HG03280 (cell line): ENCODE data around the gene PPL.
"Not testable (repeated sequence)": the region's sequence is repeated elsewhere in the genome, so short reads cannot be mapped to it uniquely, and the experiment has no call there.

ENCODE experiments used
- ATAC-seq: cut with Tn5 transposase; IDR thresholded peaks from one replicate; pipeline ENCODE4 v1.9.1; 2021; ENCODE audit warnings: mild to moderate bottlenecking, moderate library complexity; ENCODE audit not compliant: unreplicated experiment

The PPL gene, protein sequence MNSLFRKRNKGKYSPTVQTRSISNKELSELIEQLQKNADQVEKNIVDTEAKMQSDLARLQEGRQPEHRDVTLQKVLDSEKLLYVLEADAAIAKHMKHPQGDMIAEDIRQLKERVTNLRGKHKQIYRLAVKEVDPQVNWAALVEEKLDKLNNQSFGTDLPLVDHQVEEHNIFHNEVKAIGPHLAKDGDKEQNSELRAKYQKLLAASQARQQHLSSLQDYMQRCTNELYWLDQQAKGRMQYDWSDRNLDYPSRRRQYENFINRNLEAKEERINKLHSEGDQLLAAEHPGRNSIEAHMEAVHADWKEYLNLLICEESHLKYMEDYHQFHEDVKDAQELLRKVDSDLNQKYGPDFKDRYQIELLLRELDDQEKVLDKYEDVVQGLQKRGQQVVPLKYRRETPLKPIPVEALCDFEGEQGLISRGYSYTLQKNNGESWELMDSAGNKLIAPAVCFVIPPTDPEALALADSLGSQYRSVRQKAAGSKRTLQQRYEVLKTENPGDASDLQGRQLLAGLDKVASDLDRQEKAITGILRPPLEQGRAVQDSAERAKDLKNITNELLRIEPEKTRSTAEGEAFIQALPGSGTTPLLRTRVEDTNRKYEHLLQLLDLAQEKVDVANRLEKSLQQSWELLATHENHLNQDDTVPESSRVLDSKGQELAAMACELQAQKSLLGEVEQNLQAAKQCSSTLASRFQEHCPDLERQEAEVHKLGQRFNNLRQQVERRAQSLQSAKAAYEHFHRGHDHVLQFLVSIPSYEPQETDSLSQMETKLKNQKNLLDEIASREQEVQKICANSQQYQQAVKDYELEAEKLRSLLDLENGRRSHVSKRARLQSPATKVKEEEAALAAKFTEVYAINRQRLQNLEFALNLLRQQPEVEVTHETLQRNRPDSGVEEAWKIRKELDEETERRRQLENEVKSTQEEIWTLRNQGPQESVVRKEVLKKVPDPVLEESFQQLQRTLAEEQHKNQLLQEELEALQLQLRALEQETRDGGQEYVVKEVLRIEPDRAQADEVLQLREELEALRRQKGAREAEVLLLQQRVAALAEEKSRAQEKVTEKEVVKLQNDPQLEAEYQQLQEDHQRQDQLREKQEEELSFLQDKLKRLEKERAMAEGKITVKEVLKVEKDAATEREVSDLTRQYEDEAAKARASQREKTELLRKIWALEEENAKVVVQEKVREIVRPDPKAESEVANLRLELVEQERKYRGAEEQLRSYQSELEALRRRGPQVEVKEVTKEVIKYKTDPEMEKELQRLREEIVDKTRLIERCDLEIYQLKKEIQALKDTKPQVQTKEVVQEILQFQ (N-terminal part only)

DNA sequence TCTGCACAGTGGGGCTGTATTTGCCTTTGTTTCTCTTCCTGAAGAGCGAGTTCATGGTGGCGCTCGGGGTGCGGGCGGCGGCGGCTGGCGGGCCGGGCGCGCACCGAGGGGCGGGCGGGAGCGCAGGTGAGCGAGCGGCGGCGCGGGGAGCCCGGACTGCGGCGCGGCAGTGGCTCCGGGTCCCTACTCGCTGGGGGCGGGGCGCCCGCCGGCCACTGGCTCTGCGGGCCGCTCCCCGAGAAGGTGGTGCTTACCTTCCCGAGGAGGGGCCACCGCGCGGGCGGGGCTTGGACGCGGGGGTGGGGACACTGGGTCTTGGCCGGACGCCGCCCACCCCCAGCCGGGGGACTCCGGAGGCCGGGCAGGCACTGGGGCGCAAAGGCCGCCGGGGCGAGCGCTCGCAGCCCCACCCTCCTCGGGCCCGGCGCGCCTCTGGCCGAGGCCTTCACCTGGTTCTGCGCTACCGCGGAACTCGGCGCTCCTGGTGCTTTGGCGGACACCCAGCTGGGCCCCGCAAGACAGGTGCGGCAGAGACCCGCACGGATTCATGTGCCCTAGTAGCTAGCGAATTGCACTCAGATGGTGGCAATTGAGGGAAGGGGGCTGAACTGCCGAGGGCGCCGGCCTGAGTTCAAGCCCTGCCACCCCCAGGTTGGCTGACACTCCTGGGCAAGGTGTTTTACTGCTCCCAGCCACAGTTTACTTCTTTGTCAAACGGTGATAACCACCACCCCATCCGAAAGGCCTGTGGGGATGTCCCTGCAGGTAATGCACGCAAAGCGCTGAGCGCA, at the start of gene PPL:
PPL (minus strand) TSS at position 158 of the 791 bp plus-strand sequence; CDS start at position 55, 103 bp downstream.
- no peak for ATAC-seq

DNA sequence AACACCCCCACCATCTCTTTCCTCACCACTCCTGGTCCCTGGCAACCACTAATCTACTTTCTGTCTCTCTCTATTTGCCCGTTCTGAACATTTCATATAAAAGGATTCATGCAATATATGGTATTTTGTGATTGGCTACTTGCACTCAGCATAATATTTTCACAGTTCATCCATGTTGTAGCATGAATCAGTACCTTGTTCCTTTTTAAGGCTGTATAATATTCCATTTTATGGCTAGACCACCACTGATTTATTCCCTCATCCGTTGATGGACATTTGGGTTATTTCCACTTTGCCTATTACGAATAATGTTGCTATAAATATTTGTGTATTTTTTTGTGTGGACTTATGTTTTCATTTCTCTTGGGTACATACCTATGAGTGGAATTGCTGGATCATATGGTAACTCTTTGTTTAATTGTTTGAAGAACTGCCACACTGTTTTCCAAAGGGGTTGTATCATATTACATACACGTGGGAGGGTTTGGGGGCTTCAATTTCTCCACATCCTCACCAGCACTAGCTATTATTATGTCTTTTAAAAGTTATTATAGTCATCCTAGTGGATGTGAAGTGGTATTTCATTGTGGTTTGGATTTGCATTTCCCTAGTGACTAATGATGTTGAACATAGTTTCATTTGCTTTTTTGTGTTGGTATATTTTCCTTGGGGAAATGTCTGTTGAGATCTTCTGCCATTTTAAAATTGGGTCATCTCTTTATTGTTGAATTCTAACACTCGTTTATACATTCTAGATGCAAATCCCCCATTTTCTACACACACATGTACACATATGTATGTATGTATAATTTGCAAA, 47.4 kb upstream of the PPL start:
- ATAC-seq = no peak

DNA sequence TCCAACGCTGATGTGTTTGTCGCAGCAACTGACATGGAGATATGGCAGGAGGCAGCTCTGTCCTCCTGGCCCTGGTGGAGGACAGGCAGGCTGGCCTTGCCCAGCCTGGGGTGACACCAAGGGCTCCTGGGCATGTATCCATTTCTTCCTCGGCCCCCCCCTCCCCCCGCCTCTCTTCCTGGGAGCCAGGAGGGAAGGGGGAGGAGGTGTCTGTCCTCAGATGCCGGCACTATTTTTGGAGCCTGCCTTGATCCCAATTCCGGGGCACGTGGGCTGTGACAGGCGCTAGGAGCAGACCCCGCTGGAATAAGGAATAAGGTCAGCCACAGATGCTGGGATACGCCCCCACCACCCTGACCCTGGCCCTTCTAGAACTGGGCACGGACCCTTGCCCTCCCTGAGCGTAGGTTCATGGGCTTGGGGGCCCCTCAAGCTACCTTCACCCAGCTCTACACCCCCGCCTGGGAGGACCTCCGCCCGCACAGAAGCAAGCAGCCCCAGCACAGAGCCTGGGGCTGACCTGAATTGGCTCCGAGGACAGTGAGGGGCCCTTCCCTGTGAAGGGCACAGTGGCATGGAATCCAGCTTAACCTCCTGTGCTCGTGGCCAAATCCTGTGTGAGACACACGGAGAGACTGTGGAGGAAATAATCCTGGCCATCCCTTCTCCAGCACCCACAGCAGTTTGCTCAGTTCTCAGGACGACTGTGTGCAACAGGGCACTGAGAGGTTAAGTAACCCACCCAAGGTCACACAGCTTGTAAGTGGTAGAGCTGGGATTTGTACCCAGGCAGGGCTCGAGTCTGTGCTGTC, 45.3 kb upstream of the PPL start:
- no peak for ATAC-seq

DNA sequence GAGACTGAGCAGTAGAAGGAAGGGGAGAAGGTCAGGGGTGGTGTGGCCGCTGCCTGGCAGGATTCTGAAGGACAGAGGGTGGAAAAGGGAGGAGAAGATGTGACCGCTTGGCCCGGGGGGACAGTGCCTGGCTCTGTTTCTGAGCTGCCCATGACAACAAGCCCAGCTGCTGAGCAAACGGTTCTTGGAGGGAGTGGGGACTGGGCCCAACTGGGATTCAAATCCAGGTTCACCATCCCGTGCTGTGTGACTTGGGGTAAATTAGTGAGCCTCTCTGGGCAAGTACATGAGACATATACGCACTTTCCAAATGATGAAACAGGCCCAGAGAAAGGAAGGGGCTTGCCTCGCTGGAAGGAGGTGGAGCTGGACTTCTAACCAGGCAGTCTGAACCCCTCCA, 44.5 kb upstream of the PPL start:
- no peak for ATAC-seq

DNA sequence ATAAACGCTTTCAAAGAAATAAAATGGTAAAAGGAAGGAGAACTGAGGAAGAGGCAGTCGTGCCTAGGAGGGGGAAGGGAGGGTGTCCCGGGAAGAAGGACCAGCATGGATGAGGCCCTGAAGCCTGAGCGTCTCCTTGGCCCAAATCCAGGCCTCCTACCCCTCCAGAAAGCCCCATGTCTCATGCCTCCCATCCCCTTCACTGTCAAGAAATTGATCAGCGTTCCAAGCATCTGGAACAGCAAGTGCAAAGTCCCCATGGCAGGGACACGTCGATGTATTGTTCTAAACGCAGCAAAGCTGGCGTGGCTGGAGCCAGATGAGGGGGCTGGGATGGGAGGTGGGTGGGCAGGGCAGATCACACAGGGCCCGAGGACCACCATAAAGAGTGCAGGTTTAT, 43.7 kb upstream of the PPL start:
- ATAC-seq = no peak

DNA sequence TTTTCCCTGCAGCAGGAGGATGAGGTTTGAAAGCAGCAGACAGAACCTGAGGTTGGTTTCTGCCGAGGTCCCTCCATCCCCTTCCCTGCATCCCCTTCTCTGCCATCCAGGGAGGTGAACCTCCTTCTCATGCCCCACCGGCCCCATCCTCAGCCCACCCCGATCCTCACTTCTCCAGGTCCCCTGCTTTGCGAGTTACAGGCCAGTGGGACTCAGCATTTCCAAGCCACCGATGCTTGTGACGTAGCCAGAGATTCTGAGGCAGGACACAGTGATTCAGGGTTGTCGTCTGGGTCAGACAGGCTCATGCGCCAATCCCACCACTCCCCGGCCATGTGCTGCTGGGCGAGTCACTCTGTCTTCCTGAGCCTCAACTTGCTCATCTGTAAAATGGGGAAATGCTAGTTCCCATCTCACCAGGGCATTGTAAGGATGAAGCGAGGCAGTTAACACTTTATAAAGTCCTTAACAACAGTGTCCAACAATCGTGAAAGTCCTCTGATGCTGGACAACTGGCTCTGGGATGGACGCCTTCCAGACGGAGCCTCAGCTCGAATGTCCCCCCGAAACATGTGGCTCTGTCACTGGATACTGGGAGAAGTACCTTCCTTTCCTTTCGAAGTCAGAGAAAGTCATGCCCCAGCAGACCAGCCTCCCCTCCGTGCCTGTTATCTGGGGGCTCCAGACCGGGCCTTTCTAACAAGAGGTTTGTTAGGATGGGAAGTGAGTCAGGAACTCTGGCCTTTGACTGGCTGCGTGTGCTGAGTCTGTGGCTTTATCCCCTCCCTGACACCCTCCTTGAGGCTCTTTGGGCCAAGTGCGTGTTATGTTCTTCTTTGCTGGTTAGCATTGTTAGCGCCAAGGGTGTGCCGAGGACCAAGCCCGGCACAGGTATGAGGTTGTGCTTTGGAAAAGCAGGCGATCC, 43.0 kb upstream of the PPL start:
- ATAC-seq = no peak

DNA sequence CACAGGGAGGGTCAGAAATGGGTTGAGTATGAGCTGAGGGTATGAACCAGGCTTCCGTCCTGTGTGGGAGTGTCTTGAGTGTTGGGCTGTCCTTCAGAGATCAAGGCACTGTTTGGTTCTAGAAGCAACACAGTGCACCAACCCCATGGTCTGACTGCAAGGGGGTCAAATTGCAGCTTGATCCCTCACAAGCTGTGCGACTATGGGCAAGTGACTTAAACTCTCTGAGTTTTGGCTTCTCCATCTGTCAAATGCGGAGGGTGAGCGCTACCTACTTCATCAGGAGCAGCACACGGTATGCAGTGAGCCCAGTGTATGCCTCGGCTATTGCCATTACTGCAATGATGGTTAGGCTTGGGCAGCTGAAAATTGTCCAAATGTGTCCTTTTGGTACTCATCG, 42.2 kb upstream of the PPL start:
- ATAC-seq = no peak

DNA sequence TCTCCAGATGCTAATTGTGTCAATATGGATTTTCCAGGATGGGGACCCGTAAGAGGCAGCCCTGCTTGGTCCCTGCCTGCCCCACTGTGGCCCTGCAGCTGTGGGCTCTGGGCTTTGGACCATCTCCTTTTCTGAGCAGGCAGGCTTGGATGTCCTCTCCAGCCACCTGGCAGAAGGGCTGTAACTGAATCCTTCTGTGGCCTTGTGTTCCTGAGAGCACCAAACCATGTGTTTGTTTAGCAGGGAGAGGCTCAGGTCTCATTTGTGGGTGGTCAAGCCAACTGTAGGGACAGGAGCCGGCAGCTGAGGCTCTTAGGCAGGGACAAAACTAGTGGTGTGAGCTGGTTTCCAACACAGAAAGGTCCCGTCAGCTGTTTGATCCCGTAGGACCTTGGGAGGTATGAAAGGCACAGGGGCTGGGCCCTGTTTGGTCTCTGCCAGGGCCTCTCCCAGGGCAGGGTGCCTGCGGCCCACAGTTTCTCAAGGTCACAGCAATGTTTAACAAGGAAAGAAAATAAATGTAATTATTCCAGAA, 39.7 kb upstream of the PPL start:
- no peak for ATAC-seq

DNA sequence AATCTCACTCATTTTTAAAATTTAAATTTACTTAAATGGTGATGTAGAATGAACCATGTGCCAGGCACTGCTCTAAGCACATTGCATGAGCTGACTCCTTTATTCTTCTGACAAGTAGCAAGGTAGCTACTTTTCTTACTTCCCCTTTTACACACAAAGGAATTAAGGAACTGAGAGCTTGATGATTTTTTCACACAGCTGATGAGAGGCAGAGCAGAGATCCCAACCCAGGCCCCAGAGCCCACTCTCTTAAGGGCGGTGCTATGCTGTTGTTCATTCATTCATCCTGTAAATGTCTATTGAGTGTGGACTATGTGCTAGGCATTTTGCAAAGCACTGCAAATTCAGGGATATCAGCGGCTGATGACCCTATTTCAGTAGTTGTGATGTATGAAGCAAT, 39.1 kb upstream of the PPL start:
- ATAC-seq = peak; percentile 82

DNA sequence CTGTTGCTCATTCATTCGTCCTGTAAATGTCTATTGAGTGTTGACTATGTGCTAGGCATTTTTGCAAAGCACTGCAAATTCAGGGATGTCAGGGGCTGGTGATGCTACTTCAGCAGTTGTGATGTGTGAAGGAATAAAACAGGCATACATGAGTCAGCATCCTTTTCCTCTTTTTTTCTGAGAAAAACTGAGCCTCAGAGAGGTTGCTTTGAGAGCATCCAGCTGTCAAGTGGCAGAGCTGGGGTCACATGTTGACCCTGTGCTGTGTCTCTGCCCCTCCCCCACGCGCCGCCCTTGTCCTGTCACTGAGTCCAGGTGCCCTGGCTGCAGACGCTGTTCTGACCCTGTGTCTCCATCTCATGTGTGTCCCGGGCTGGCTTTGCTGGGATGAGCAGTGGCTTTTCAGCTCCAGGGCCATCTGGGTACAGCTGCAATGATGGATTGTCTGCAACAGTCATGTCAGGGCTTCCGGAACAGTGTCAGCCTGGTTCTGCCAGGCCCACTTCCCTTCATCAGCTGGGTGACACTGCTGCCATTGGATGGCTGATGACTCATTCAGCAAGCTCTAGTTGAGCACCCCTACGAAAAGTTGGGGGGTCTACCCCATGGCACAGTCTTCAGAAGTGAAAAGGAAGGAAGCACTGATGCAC, 36.1 kb upstream of the PPL start:
- ATAC-seq = no peak

DNA sequence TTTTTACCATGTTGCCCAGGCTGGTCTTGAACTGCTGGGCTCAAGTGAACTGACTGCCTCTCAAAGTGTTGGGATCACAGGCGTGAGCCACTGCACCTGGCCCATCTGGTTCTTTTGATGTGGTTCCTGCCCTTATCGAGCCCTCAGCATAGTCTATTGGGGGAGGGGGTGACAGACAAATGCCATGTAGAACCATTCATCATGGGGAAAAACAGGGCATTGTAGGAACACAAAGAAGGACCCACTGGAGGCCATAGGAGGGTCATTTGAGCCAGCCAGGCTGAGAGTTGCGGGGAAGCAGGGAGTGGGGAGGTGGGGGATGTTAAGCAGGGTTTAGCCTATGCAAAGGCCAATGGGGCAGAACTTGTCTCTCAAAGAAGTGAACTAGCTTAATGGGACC, 33.1 kb upstream of the PPL start:
- no peak for ATAC-seq

DNA sequence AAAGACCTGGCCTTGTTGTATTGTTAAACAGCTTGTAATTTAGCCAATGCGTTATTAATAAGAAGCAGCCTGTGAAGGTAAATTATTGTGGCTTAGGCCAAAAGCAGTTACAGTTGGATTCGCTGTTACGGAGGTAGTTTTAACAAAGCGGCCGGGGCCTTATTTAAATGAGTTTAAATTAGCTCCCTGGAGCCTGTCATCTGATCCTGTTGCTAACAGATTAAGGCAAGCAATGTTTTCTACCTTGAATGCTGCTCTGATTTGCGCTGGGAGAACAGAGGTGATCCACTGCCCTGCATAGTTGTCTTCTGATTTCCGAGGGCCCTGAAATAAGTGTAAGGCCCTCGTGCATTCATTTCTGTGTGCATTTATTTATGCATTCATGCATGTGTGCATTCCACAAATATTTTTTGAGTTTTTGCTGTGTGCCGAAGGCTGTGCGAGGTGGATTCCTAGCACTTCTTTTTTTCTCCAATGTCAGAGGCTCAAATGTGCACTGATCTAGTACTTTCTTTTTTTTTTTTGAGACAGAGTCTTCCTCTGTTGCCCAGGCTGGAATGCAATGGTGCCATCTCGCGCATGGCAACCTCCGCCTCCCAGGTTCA, 32.0 kb upstream of the PPL start:
- no peak for ATAC-seq

DNA sequence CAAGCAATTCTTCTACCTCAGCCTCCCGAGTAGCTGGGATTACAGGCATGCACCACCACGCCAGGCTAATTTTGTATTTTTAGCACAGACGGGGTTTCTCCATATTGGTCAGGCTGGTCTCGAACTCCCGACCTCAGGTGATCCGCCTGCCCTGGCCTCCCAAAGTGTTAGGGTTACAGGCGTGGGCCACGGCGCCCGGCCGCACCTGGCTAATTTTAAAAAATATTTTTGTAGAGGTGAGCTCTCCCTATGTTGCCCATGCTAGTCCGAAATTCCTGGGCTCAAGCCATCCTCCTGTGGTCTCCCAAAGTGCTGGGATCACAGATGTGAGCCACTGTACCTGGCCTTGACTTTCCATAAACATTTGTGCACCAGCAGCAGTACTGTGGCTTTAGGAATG, 31.3 kb upstream of the PPL start:
- ATAC-seq = not testable (repeated sequence)

DNA sequence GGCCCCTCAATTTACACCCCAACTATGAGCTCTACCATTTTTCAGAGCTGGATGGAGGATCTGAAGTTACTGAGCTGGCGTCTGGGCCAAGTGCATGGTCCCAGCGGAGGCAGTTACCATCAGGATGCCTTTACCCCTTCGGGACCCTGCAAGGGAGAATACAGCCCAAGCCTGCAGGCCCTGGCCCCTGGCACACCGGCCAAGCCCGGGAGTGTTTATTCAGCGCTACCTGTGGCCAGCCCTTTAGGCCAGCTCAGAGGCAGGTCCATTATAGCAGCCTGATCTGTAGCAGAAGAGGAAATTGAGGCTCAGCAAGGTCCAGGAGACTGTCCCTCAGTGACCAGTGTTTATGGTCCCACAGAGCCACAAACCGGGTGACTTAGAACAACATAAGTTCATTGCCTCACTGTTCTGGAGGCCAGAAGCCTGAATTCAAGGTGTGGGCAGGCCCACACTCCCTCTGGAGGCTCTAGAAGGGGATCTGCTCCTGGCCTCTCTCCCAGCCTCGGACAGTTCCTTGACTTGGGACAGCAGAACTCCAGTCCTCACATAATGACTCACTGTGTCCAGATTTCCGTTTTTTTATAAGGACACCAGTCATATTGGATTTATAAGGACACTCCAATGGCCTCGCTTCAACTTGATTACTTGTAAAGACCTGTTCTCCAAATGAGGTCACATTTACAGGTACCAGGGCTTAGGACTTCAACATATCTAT, 29.9 kb upstream of the PPL start:
- ATAC-seq = no peak

DNA sequence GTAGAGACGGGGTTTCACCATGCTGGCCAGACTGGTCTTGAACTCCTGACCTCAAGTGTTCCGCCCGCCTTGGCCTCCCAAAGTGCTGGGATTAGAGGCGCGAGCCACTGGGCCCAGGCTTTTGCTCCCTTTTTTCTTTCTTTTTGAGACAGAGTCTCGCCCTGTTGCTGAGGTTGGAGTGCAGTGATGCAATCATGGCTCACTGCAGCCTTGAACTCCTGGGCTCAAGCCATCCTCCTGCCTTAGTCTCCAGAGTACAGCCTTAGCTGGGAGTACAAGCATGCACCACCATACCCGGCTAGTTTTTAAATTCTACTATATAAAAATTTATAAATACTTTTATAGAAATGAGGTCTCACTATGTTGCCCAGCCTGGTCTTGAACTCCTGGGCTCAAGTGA, 26.6 kb upstream of the PPL start:
- ATAC-seq = not testable (repeated sequence)

DNA sequence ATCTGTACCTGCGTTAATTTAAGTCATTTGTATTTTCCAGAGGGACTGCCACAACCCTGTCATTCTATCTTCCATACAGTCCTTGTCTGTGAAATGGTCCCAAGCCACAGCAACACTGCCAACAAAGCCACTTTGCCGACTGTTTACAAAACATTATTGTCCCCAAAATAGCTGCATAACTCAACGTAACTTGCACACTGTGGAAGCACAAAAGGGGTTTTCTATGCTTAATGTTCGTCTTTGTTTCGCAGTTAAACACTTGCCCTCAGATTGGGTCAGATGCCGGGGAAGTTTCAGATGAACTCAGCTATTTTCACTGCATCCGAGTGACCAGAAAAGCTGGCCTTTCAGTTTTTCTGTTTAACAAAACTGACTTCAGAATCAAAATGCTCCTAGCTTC, 25.8 kb upstream of the PPL start:
- ATAC-seq = no peak
